Thyroid gland (tissue), 4 donors: ENCODE measurements around the gene KRTAP4-3.

Experiments used
- POLR2A ChIP-seq, 2 donors: fragments of 450-650 bp; IDR thresholded peaks; one replicate each; pipeline ENCODE4 v1.6.1; 2017; ENCODE audit warnings: antibody characterized with exemption in 2 of 2, mild to moderate bottlenecking in 2 of 2, moderate library complexity in 1 of 2
- TF ChIP-seq, protein P1 (sequence below), 6 experiments: fragments of 200-600 bp in 3 of 6; fragments of 450-650 bp in 3 of 6; sonication (generic) in 3 of 6; IDR thresholded peaks; one replicate each; pipeline ENCODE4 v1.5.1; 2016 to 2019; ENCODE audit warnings: antibody characterized with exemption in 6 of 6, mild to moderate bottlenecking in 2 of 6, inconsistent platforms in 1 of 6, moderate library complexity in 1 of 6

DNA sequence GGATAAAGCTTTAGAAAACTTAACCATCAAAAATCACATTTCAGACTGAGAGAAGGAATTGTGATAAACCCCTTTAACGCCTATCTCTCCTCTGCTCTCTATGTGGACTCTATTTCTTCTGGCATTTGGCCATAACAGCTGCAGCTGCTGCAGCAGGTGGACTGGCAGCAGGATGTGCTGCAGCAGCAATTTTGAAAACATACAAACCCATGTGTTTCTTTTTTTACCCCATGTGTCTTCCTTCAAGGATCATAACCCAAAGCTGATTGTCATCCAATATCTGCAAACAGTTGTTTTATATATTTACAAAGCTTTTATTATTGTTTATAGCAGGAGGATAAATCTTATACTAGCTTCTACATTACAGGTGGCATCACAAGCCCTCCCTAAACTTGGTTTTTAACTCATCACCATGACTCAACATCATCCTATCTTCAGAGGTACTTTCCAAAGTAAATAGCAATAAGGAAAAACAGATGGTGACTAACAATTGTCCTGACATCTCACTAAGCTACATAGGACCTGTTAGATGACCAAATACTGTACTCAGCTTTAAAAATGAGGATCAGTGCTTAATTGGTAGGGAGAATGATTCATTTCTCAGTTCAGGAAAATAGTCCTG is 43.9 kb upstream of the KRTAP4-3 start:
- TF ChIP-seq, protein P1, sequence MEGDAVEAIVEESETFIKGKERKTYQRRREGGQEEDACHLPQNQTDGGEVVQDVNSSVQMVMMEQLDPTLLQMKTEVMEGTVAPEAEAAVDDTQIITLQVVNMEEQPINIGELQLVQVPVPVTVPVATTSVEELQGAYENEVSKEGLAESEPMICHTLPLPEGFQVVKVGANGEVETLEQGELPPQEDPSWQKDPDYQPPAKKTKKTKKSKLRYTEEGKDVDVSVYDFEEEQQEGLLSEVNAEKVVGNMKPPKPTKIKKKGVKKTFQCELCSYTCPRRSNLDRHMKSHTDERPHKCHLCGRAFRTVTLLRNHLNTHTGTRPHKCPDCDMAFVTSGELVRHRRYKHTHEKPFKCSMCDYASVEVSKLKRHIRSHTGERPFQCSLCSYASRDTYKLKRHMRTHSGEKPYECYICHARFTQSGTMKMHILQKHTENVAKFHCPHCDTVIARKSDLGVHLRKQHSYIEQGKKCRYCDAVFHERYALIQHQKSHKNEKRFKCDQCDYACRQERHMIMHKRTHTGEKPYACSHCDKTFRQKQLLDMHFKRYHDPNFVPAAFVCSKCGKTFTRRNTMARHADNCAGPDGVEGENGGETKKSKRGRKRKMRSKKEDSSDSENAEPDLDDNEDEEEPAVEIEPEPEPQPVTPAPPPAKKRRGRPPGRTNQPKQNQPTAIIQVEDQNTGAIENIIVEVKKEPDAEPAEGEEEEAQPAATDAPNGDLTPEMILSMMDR (IDR thresholded peaks at IDR 0.05) = no peak
- no peak for TF ChIP-seq POLR2A (IDR thresholded peaks at IDR 0.05)
